ENCODE data around the gene SLC16A5. TPM values are rescaled to one million over a fixed set of nuclear protein-coding genes. Genes with fewer than 3 reads are reported as not detected.

The SLC16A5 gene
- total RNA-seq, 1 donor = 5.6 TPM

DNA sequence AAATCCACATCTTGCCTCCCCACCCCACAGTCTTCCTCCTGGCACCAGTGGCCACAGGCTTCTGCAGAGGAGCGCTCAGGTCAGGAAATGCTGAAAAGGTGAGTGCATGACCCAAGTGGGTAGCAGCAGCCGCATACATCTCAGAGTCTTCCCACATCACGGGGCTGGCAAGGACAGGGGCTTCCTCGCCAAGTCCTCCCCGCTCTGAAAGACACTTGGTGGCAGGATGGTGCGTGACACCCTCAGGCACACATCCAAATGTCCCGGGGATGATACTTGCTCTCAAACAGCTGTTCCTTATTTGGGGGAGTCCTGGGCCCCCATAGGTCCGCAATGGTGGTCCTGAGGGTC lies 8.8 kb upstream of the SLC16A5 start:
- no peak for TF ChIP-seq CTCF (IDR thresholded peaks at IDR 0.05; ENCODE audit: insufficient read depth, low read depth, low read length)
- no peak overlapping the region for H3K4me3 ChIP-seq (ENCODE audit: low read depth, low read length)
- DNase-seq (ENCODE audit: low read depth) = no peak

DNA sequence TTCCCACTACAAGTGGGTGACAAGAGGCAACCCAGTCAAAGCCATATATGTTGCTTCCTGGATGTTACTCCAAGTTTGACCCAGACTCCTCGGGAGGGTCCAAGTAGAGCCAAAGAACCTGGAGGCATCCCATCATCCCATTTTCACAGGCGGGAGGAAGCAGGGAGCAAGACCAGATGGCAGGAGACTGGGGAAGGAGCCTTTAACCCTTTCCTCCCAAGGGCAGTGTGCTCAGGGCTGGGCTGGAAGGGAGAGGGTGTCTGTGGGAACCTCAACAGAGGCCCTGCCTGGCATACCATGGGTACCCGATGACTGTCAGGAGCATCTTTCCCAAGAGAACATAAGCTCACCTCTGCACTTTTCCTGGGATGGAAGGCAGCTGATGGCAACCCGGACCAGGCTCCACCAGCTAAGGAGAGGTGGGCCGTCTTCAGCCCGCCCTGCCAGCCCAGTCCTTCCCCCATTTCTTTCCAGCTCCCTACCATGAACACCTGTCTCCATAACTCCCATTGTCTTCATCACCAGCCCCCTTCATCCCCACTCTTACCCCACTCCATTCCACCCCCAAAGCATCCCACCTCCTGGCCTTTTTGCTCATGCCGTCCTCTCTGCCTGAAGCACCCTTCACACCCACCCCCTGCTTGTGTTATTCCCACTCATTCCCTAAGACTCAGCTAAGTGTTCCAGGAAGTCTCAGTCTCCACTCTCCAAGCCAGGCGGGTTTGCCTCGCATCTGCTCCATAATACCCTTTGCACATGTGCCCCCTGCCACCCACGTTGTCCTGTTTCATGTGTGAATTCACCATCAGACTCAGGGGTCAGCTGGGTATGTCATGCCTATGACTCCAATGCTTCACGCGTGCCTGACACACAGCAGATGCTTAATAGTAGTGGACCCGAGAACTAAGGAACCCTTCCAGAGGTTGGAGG lies 5.9 kb upstream of the SLC16A5 start:
- no peak for TF ChIP-seq CTCF (IDR thresholded peaks at IDR 0.05; ENCODE audit: insufficient read depth, low read depth, low read length)
- no peak for DNase-seq (ENCODE audit: low read depth)

GRCh38 chr17:75082683-75083082 lies 5.1 kb upstream of the SLC16A5 start:
- TF ChIP-seq CTCF (IDR thresholded peaks at IDR 0.05; ENCODE audit: insufficient read depth, low read depth, low read length) = no peak
- no peak overlapping the region for H3K4me3 ChIP-seq (ENCODE audit: low read depth, low read length)
- DNase-seq (ENCODE audit: low read depth) = no peak

More for the DNA sequence above, 5.9 kb upstream of the SLC16A5 start:
- no peak overlapping the region for H3K4me3 ChIP-seq (ENCODE audit: low read depth, low read length)

- peak; percentile 48 for DNase-seq (ENCODE audit: low read depth)
- no peak for TF ChIP-seq CTCF (IDR thresholded peaks at IDR 0.05; ENCODE audit: insufficient read depth, low read depth, low read length)
- no peak overlapping the region for H3K4me3 ChIP-seq (ENCODE audit: low read depth, low read length)
These were observed 3.6 kb upstream of the SLC16A5 start for GRCh38 chr17:75084039-75084660.

DNA sequence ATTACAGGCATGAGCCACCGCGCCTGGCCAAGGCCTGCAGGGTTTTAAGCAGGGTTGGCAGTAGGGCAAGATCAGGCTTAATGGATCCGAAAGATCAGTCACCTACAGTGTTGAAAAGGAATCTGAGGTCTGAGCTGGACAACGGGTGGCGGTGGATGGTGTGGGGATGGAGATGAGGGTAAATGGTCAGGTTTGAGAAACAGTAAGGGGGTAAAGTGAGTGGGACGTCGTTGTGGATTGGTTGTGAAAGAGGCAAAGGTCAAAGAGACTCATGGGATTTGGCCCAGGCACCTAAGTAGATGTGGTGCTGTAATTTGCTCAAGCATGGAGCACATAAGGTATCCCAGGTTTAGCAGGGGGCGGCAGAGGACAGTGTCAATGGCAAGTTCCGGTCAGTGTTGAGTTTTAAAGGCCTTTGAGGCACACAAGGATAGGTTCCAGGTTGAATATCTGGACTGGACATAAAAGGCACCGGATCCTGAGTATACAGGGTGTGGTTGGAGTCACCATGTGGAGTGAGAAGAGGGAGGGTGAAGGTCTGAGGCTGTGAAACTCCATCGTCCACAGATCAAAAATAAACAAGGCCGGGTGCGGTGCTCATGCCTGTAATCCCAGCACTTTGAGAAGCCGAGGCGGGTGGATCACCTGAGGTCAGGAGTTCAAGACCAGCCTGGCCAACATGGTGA lies 1.1 kb upstream of the SLC16A5 start:
- peak overlapping the region; percentile 70 for H3K4me3 ChIP-seq (ENCODE audit: low read depth, low read length)
- no peak for TF ChIP-seq CTCF (IDR thresholded peaks at IDR 0.05; ENCODE audit: insufficient read depth, low read depth, low read length)
- no peak for DNase-seq (ENCODE audit: low read depth)

- no peak for DNase-seq (ENCODE audit: low read depth)
These were observed 584 bp upstream of the SLC16A5 start for GRCh38 chr17:75087182-75087557.

More at GRCh38 chr17:75087182-75087557, 584 bp upstream of the SLC16A5 start:
- TF ChIP-seq CTCF (IDR thresholded peaks at IDR 0.05; ENCODE audit: insufficient read depth, low read depth, low read length) = no peak
- H3K4me3 ChIP-seq (ENCODE audit: low read depth, low read length) = peak overlapping the region; percentile 70
